ENCODE results near the gene OR4D11. TPM values are rescaled to one million over a fixed set of nuclear protein-coding genes. Genes with fewer than 3 reads are reported as not detected.

The OR4D11 gene
- total RNA-seq, 1 experiment from 2014 or later: not detected

GRCh38 chr11:59479906-59480305 lies 23.5 kb upstream of the OR4D11 start:
- Histone ChIP-seq H3K27me3 (ENCODE audit: insufficient read depth, low read depth) (peaks cover 31% of the 10 kb centered on the region), H3K27ac (no peak overlapping the region), H3K9me3 (ENCODE audit: insufficient read depth, low read depth) (no peaks in the 10 kb centered on the region), H3K4me1 (replicated peaks; ENCODE audit: insufficient read depth) (no peaks in the 10 kb centered on the region), H2AFZ (no peak overlapping the region), H3K79me2 (ENCODE audit: low read depth) (no peaks in the 10 kb centered on the region), H3K4me2 (no peak overlapping the region), H3K4me3 (no peak overlapping the region), H3K36me3 (ENCODE audit: low read depth) (no peaks in the 10 kb centered on the region), H3F3A (ENCODE audit: insufficient read depth, low read depth) (no peaks in the 10 kb centered on the region), H3K9me2 (ENCODE audit: insufficient read depth) (no peaks in the 10 kb centered on the region), H4K20me1 (ENCODE audit: insufficient read depth) (no peaks in the 10 kb centered on the region)
- no TSS peak for BruUV-seq (replicated peaks)
- no peak for DNase-seq
- TF ChIP-seq CTCF (conservative IDR thresholded peaks at IDR 0.05) (no peak), EZH2 (IDR thresholded peaks at IDR 0.05; ENCODE audit: low read depth) (no peak)
- intact Hi-C loops (cut with micrococcal nuclease; ENCODE audit: unreplicated experiment): no loop called here
- ChIA-PET CTCF (no interaction called here), POLR2A (ENCODE audit: unreplicated experiment) (no interaction called here)

- Histone ChIP-seq H3K4me1 (replicated peaks; ENCODE audit: insufficient read depth) (no peaks in the 10 kb centered on the region), H3K4me3 (no peak overlapping the region), H3K27me3 (ENCODE audit: insufficient read depth, low read depth) (peaks cover 27% of the 10 kb centered on the region), H3K79me2 (ENCODE audit: low read depth) (no peaks in the 10 kb centered on the region), H3F3A (ENCODE audit: insufficient read depth, low read depth) (no peaks in the 10 kb centered on the region), H3K36me3 (ENCODE audit: low read depth) (no peaks in the 10 kb centered on the region), H3K27ac (no peak overlapping the region), H3K4me2 (no peak overlapping the region), H2AFZ (no peak overlapping the region), H3K9me3 (ENCODE audit: insufficient read depth, low read depth) (no peaks in the 10 kb centered on the region), H4K20me1 (ENCODE audit: insufficient read depth) (no peaks in the 10 kb centered on the region), H3K9me2 (ENCODE audit: insufficient read depth) (no peaks in the 10 kb centered on the region)
- POLR2A ChIA-PET (ENCODE audit: unreplicated experiment): no interaction called here
- no peak for DNase-seq
- intact Hi-C loops (cut with micrococcal nuclease; ENCODE audit: unreplicated experiment): no loop called here
- TF ChIP-seq EZH2 (IDR thresholded peaks at IDR 0.05; ENCODE audit: low read depth): no peak
- TF ChIP-seq CTCF (conservative IDR thresholded peaks at IDR 0.05): no peak
- no TSS peak for BruUV-seq (replicated peaks)
- CTCF ChIA-PET: no interaction called here
These were observed 23.0 kb upstream of the OR4D11 start for GRCh38 chr11:59480359-59480758.

DNA sequence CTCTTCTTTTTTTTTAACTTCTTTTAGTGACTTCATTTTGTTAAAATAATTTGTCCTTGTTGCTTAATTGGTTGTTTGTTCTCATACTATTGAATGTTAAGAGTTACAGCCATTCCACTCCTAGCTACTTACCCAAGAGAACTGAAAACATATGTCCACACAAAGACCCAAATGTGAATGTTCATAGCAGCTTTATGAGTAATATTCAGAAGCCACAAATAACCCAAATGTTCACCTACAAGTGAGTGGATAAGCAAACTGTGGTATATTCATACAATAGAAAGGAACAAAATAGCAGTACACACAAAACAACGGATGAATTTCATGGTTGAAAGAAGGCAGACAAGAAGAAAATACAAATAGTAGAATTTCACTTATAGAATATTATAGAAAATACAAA lies 1.4 kb upstream of the OR4D11 start:
- no peak overlapping the region for H2AFZ ChIP-seq
- no TSS peak for BruUV-seq (replicated peaks)

More for the DNA sequence above, 1.4 kb upstream of the OR4D11 start:
- POLR2A ChIA-PET (ENCODE audit: unreplicated experiment): no interaction called here
- no peak for DNase-seq
- H3K27ac ChIP-seq: no peak overlapping the region
- H3K9me3 ChIP-seq (ENCODE audit: insufficient read depth, low read depth): 0 out of 2 replicates have a peak, but pooled peaks cover 2% of the 10 kb centered on the region
- no peaks in the 10 kb centered on the region for H4K20me1 ChIP-seq (ENCODE audit: insufficient read depth)
- no peaks in the 10 kb centered on the region for H3K36me3 ChIP-seq (ENCODE audit: low read depth)
- peaks cover 46% of the 10 kb centered on the region for H3K27me3 ChIP-seq (ENCODE audit: insufficient read depth, low read depth)
- H3F3A ChIP-seq (ENCODE audit: insufficient read depth, low read depth): no peaks in the 10 kb centered on the region
- TF ChIP-seq EZH2 (IDR thresholded peaks at IDR 0.05; ENCODE audit: low read depth): no peak
- TF ChIP-seq CTCF (conservative IDR thresholded peaks at IDR 0.05): no peak
- H3K4me1 ChIP-seq (replicated peaks; ENCODE audit: insufficient read depth): no peaks in the 10 kb centered on the region
- H3K4me3 ChIP-seq: no peak overlapping the region
- intact Hi-C loops (cut with micrococcal nuclease; ENCODE audit: unreplicated experiment): no loop called here
- H3K9me2 ChIP-seq (ENCODE audit: insufficient read depth): no peaks in the 10 kb centered on the region
- H3K4me2 ChIP-seq: no peak overlapping the region
- no peaks in the 10 kb centered on the region for H3K79me2 ChIP-seq (ENCODE audit: low read depth)
- CTCF ChIA-PET: no interaction called here

All from PC-9 (cell line).